ENCODE results near the gene PDZRN3. TPM values are rescaled to one million over a fixed set of nuclear protein-coding genes. Genes with fewer than 3 reads are reported as not detected.

Gene PDZRN3
- total RNA-seq, 1 experiment from 2014 or later: 5.9 TPM

GRCh38 chr3:73573204-73573603 lies 51.5 kb downstream of the PDZRN3 start:
- DNase-seq: no peak
- H3K27ac Mint-ChIP-seq: no peak overlapping the region; a peak in 1 of 7 replicates
- H3K27me3 ChIP-seq (ENCODE audit: insufficient read depth, low read length): no peaks in the 10 kb centered on the region
- H3K9me3 ChIP-seq (ENCODE audit: control insufficient read depth, low read depth, low read length): no peaks in the 10 kb centered on the region
- H2BK120ac ChIP-seq (ENCODE audit: low read depth, low read length, poor library complexity, severe bottlenecking): no peak overlapping the region
- no peak overlapping the region for H4K5ac ChIP-seq (ENCODE audit: insufficient read length, low read depth, low read length)
- H3K56ac ChIP-seq (ENCODE audit: insufficient read length, low read depth, low read length): no peak overlapping the region
- H3K9ac ChIP-seq (ENCODE audit: extremely low read depth, insufficient read length, low read length): no peak overlapping the region
- no peak overlapping the region for H2BK15ac ChIP-seq (ENCODE audit: low read depth, low read length)
- H3K36me3 Mint-ChIP-seq (ENCODE audit: insufficient read depth in 1 of 3, low read depth in 3 of 3): no peaks in the 10 kb centered on the region
- H3K23ac ChIP-seq (ENCODE audit: insufficient read length, low read depth, low read length): no peak overlapping the region
- H3K4me1 ChIP-seq (ENCODE audit: insufficient read depth, low read length): no peaks in the 10 kb centered on the region
- H3K27ac ChIP-seq (ENCODE audit: insufficient read length, low read depth, low read length): no peak overlapping the region
- H3K4me3 Mint-ChIP-seq: no peak overlapping the region
- no peaks in the 10 kb centered on the region for H3K79me1 ChIP-seq (ENCODE audit: insufficient read depth, low read depth, low read length, poor library complexity, severe bottlenecking)
- no peak overlapping the region for H3T11ph ChIP-seq (ENCODE audit: low read length)
- H2BK12ac ChIP-seq (ENCODE audit: insufficient read length, low read depth, low read length): no peak overlapping the region
- WGBS (ENCODE audit: extremely low coverage, insufficient read length, low lambda C conversion rate): no CpG with 5 or more reads among the region's 2 CpGs
- H3K27me3 Mint-ChIP-seq (ENCODE audit: low read depth): no peaks in the 10 kb centered on the region; the same call in 1 of the 2 replicates
- no peaks in the 10 kb centered on the region for H3K9me3 Mint-ChIP-seq
- no peak overlapping the region for H2BK20ac ChIP-seq (ENCODE audit: low read depth, low read length, poor library complexity, severe bottlenecking)
- H3K4me2 ChIP-seq (ENCODE audit: insufficient read depth, insufficient read length, low read length): no peak overlapping the region
- no peak overlapping the region for H3K18ac ChIP-seq (ENCODE audit: insufficient read length, low read depth, low read length)
- H2AK5ac ChIP-seq (ENCODE audit: insufficient read length, low read length): no peak overlapping the region
- H2BK5ac ChIP-seq (ENCODE audit: insufficient read length, low read length): no peak overlapping the region
- no peak overlapping the region for H4K8ac ChIP-seq (replicated peaks; ENCODE audit: insufficient read length, low read depth, low read length)
- no peak overlapping the region for H2AFZ ChIP-seq (ENCODE audit: low read length)
- H3K4ac ChIP-seq (ENCODE audit: low read depth, low read length): no peak overlapping the region
- no peaks in the 10 kb centered on the region for H4K20me1 ChIP-seq (ENCODE audit: control insufficient read depth, insufficient read depth, insufficient read length)
- TF ChIP-seq CTCF (conservative IDR thresholded peaks at IDR 0.05): no peak
- H4K91ac ChIP-seq (ENCODE audit: insufficient read length, low read depth, low read length): no peak overlapping the region
- peaks cover 10 to 42% of the 10 kb centered on the region in 2 experiments for H3K4me1 Mint-ChIP-seq
- no peaks in the 10 kb centered on the region for H3K23me2 ChIP-seq (ENCODE audit: insufficient read length, low read depth, low read length, poor library complexity, severe bottlenecking)
- no peak overlapping the region for H3K14ac ChIP-seq (ENCODE audit: insufficient read depth, low read length)
- H3K79me2 ChIP-seq (ENCODE audit: insufficient read depth, low read length): no peaks in the 10 kb centered on the region

All from H9 (cell line).